Neuronal stem cell (in vitro differentiated cells): Measurements from ENCODE around the gene CYB5RL.

Source experiments
- DNase-seq: peaks from one replicate; pipeline ENCODE4 v3.0.0-alpha.2; 2013; ENCODE audit warnings: low spot score
- H2AFZ ChIP-seq: one replicate; pipeline ENCODE4 v1.6.1; 2013; ENCODE audit warnings: mild to moderate bottlenecking, low read length, inconsistent platforms
- H2AK5ac ChIP-seq: 2 replicates; pipeline ENCODE4 v1.6.1; 2013; ENCODE audit warnings: low read depth, mild to moderate bottlenecking, inconsistent platforms, low read length, moderate library complexity, mixed read lengths
- H2BK120ac ChIP-seq: 2 replicates; pipeline ENCODE4 v1.6.1; 2013; ENCODE audit warnings: low read depth, mild to moderate bottlenecking, inconsistent platforms, low read length, moderate library complexity, mixed read lengths
- H2BK12ac ChIP-seq: one replicate; pipeline ENCODE4 v1.6.1; 2013; ENCODE audit warnings: low read length, inconsistent platforms
- H2BK15ac ChIP-seq: 2 replicates; pipeline ENCODE4 v1.6.1; 2013; ENCODE audit warnings: mild to moderate bottlenecking, low read length, inconsistent platforms, mixed read lengths
- H2BK5ac ChIP-seq: one replicate; pipeline ENCODE4 v1.6.1; 2013; ENCODE audit warnings: inconsistent platforms, mild to moderate bottlenecking, low read length, moderate library complexity
- H3K14ac ChIP-seq: one replicate; pipeline ENCODE4 v1.6.1; 2013; ENCODE audit warnings: low read length, inconsistent platforms
- H3K18ac ChIP-seq: 2 replicates; pipeline ENCODE4 v1.6.1; 2013; ENCODE audit warnings: low read length, inconsistent platforms
- H3K23ac ChIP-seq: 2 replicates; pipeline ENCODE4 v1.6.1; 2013; ENCODE audit warnings: low read depth, mild to moderate bottlenecking, mixed read lengths, low read length, inconsistent platforms; ENCODE audit not compliant: poor library complexity
- H3K27ac ChIP-seq: replicated peaks from 3 replicates; pipeline ENCODE4 v1.5.1; 2013; ENCODE audit warnings: low read length, inconsistent platforms
- H3K27me3 ChIP-seq, 3 experiments: 2 replicates each; pipeline ENCODE4 v1.6.1; 2013; ENCODE audit warnings: low read length in 3 of 3, mild to moderate bottlenecking in 2 of 3, inconsistent platforms in 1 of 3, low read depth in 1 of 3, mixed read lengths in 1 of 3, moderate library complexity in 1 of 3; ENCODE audit not compliant: control insufficient read depth in 3 of 3, insufficient read depth in 3 of 3
- H3K36me3 ChIP-seq, 2 donors: replicated peaks in 1 of 2; 2 replicates each; pipeline ENCODE4 v1.6.1; 2013; ENCODE audit warnings: low read length in 2 of 2; ENCODE audit not compliant: control insufficient read depth in 2 of 2, insufficient read depth in 2 of 2
- H3K4ac ChIP-seq: 2 replicates; pipeline ENCODE4 v1.6.1; 2013; ENCODE audit warnings: inconsistent platforms, mild to moderate bottlenecking, low read length, moderate library complexity
- H3K4me1 ChIP-seq, 2 donors: 1 replicate in 1 of 2; 2 replicates in 1 of 2; pipeline ENCODE4 v1.6.1; 2013; ENCODE audit warnings: low read length in 2 of 2, low read depth in 1 of 2; ENCODE audit not compliant: control insufficient read depth in 2 of 2, insufficient read depth in 1 of 2
- H3K4me2 ChIP-seq: one replicate; pipeline ENCODE4 v1.6.1; 2013; ENCODE audit warnings: mild to moderate bottlenecking, low read length, inconsistent platforms; ENCODE audit not compliant: insufficient read depth, poor library complexity, severe bottlenecking
- H3K4me3 ChIP-seq, 2 donors: 2 replicates each; pipeline ENCODE4 v1.5.1; 2013; ENCODE audit warnings: low read length in 2 of 2, mild to moderate bottlenecking in 2 of 2, inconsistent platforms in 1 of 2, moderate library complexity in 1 of 2
- H3K79me1 ChIP-seq: one replicate; pipeline ENCODE4 v1.6.1; 2013; ENCODE audit warnings: low read depth, mild to moderate bottlenecking, inconsistent platforms, low read length, moderate library complexity
- H3K9ac ChIP-seq: one replicate; pipeline ENCODE4 v1.6.1; 2013; ENCODE audit warnings: mild to moderate bottlenecking, low read depth, low read length, inconsistent platforms; ENCODE audit not compliant: poor library complexity
- H3K9me3 ChIP-seq, 2 donors: replicated peaks in 1 of 2; 2 replicates each; pipeline versions ENCODE3 to v1.6.1; 2013; ENCODE audit warnings: low read length in 2 of 2, mild to moderate bottlenecking in 2 of 2, inconsistent platforms in 1 of 2, low read depth in 1 of 2, mixed read lengths in 1 of 2, moderate library complexity in 1 of 2; ENCODE audit not compliant: control insufficient read depth in 2 of 2, insufficient read depth in 1 of 2
- H4K8ac ChIP-seq: one replicate; pipeline ENCODE4 v1.6.1; 2013; ENCODE audit warnings: low read depth, mild to moderate bottlenecking, inconsistent platforms, low read length, moderate library complexity
- H4K91ac ChIP-seq: one replicate; pipeline ENCODE4 v1.6.1; 2013; ENCODE audit warnings: low read length, low read depth, mild to moderate bottlenecking, inconsistent platforms; ENCODE audit not compliant: poor library complexity
- WGBS, 2 donors: extraction: QIAGEN DNeasy Blood & Tissue Kit; methylation state at CpG; one replicate each; pipeline ENCODE4 v1.1.7; 2013; ENCODE audit warnings: missing lambda C conversion rate in 2 of 2, mixed read lengths in 1 of 2; ENCODE audit not compliant: insufficient read length in 2 of 2, insufficient replicate concordance in 1 of 2; ENCODE audit errors: extremely low coverage in 2 of 2; 5-methylcytosine and 5-hydroxymethylcytosine counted together

CYB5RL gene

GRCh38 chr1:54223441-54224202 lies 23.8 kb upstream of the CYB5RL start:
- Histone ChIP-seq H3K4me2 (no peak overlapping the region), H2BK15ac (no peak overlapping the region), H4K91ac (no peak overlapping the region), H3K9ac (no peak overlapping the region), H3K23ac (no peak overlapping the region), H2AK5ac (peak overlapping the region; percentile 13), H3K27ac (no peak overlapping the region), H3K27me3 (no peaks in the 10 kb centered on the region), H3K18ac (no peak overlapping the region), H3K9me3 (no peaks in the 10 kb centered on the region), H3K36me3 (peaks cover 7 to 76% of the 10 kb centered on the region in 2 donors), H3K4ac (no peak overlapping the region), H2BK5ac (no peak overlapping the region), H4K8ac (no peak overlapping the region), H3K4me1 (peaks cover 11 to 15% of the 10 kb centered on the region in 2 donors), H2BK12ac (no peak overlapping the region), H2BK120ac (no peak overlapping the region), H3K14ac (no peak overlapping the region), H3K79me1 (no peaks in the 10 kb centered on the region), H2AFZ (no peak overlapping the region), H3K4me3 (no peak overlapping the region)
- DNase-seq = no peak
- no CpG with 5 or more reads among the region's 16 CpGs for WGBS, 2 donors

DNA sequence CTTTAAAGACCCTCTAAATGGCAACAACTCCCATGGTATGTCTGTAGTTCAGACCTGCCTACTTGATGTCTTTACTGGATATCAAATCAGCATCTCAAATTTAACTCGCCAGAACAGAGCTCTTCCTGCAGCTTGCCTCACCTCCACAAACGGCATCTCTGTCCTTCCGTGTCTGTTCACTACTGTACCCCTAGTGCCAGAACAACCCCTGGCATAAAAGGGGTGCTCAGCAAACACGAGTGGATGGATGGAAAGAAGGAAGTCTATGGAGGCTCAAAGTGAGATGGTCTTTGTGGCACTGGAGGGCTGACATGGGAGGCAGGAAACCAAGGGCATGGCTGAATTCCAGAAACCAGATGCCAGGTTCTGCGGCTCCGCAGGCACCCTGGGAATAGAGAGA lies 22.9 kb upstream of the CYB5RL start:
- no peak overlapping the region for H2BK12ac ChIP-seq
- no CpG with 5 or more reads among the region's 6 CpGs for WGBS, 2 donors
- H3K79me1 ChIP-seq = no peaks in the 10 kb centered on the region
- no peak overlapping the region for H3K4ac ChIP-seq
- H2AK5ac ChIP-seq = no peak overlapping the region
- H3K9ac ChIP-seq = no peak overlapping the region
- H4K91ac ChIP-seq = no peak overlapping the region
- H3K27me3 ChIP-seq = no peaks in the 10 kb centered on the region
- no peak overlapping the region for H3K4me2 ChIP-seq
- H2BK5ac ChIP-seq = no peak overlapping the region
- no peak overlapping the region for H2BK120ac ChIP-seq
- no peak overlapping the region for H4K8ac ChIP-seq
- no peak overlapping the region for H3K4me3 ChIP-seq
- no peak overlapping the region for H3K27ac ChIP-seq
- DNase-seq = no peak
- H3K9me3 ChIP-seq = no peaks in the 10 kb centered on the region
- no peak overlapping the region for H3K14ac ChIP-seq
- H3K23ac ChIP-seq = no peak overlapping the region
- peaks cover 9 to 10% of the 10 kb centered on the region in 2 donors for H3K4me1 ChIP-seq
- peaks cover 9 to 77% of the 10 kb centered on the region in 2 donors for H3K36me3 ChIP-seq
- no peak overlapping the region for H2AFZ ChIP-seq
- no peak overlapping the region for H2BK15ac ChIP-seq
- H3K18ac ChIP-seq = no peak overlapping the region

- H2AFZ ChIP-seq = no peak overlapping the region
- no peaks in the 10 kb centered on the region for H3K27me3 ChIP-seq
- no peak overlapping the region for H3K4me3 ChIP-seq
- no peak overlapping the region for H3K23ac ChIP-seq
- no CpG with 5 or more reads among the region's 7 CpGs for WGBS, 2 donors
- no peaks in the 10 kb centered on the region for H3K9me3 ChIP-seq
- no peak for DNase-seq
- no peak overlapping the region for H2BK5ac ChIP-seq
- peaks cover 5 to 8% of the 10 kb centered on the region in 2 donors for H3K4me1 ChIP-seq
- no peak overlapping the region for H2BK15ac ChIP-seq
- H3K4me2 ChIP-seq = no peak overlapping the region
- no peak overlapping the region for H4K8ac ChIP-seq
- no peak overlapping the region for H3K14ac ChIP-seq
- H2AK5ac ChIP-seq = no peak overlapping the region
- H4K91ac ChIP-seq = no peak overlapping the region
- no peak overlapping the region for H2BK12ac ChIP-seq
- H3K36me3 ChIP-seq = peaks cover 17 to 77% of the 10 kb centered on the region in 2 donors
- no peak overlapping the region for H3K9ac ChIP-seq
- no peak overlapping the region for H3K18ac ChIP-seq
- H3K27ac ChIP-seq = no peak overlapping the region
- no peak overlapping the region for H2BK120ac ChIP-seq
- no peak overlapping the region for H3K4ac ChIP-seq
- no peaks in the 10 kb centered on the region for H3K79me1 ChIP-seq
These were observed 22.1 kb upstream of the CYB5RL start for GRCh38 chr1:54221867-54222484.

- Histone ChIP-seq H3K4me3 (peak overlapping the region in 1 of 2 donors; percentile 7), H3K9me3 (no peaks in the 10 kb centered on the region), H3K4me2 (no peak overlapping the region), H3K36me3 (peaks cover 24 to 81% of the 10 kb centered on the region in 2 donors), H2BK5ac (no peak overlapping the region), H2AK5ac (no peak overlapping the region), H3K14ac (no peak overlapping the region), H2BK12ac (no peak overlapping the region), H2BK15ac (no peak overlapping the region), H4K91ac (no peak overlapping the region), H3K79me1 (no peaks in the 10 kb centered on the region), H3K18ac (no peak overlapping the region), H2AFZ (no peak overlapping the region), H3K27ac (no peak overlapping the region), H3K4ac (no peak overlapping the region), H3K27me3 (no peaks in the 10 kb centered on the region), H3K23ac (peak overlapping the region; percentile 92), H3K4me1 (peaks cover 5% of the 10 kb centered on the region in 2 donors), H4K8ac (no peak overlapping the region), H3K9ac (no peak overlapping the region), H2BK120ac (no peak overlapping the region)
- no peak for DNase-seq
- WGBS, 2 donors = no CpG with 5 or more reads among the region's 12 CpGs
These were observed 21.4 kb upstream of the CYB5RL start for GRCh38 chr1:54221113-54221834.
